SK-N-MC (cell line): ENCODE measurements around the gene SLAIN2.

ENCODE experiments used
- EZH2 ChIP-seq: fragments of 200-600 bp; sonication (generic); IDR thresholded peaks from one replicate; pipeline ENCODE4 v1.6.1; 2017; ENCODE audit warnings: antibody characterized with exemption
- FOXP2 ChIP-seq: optimal IDR thresholded peaks from 2 replicates; pipeline ENCODE3; 2011; ENCODE audit warnings: mild to moderate bottlenecking, moderate library complexity; ENCODE audit not compliant: insufficient read depth; ENCODE audit errors: extremely low read length, control extremely low read depth

DNA sequence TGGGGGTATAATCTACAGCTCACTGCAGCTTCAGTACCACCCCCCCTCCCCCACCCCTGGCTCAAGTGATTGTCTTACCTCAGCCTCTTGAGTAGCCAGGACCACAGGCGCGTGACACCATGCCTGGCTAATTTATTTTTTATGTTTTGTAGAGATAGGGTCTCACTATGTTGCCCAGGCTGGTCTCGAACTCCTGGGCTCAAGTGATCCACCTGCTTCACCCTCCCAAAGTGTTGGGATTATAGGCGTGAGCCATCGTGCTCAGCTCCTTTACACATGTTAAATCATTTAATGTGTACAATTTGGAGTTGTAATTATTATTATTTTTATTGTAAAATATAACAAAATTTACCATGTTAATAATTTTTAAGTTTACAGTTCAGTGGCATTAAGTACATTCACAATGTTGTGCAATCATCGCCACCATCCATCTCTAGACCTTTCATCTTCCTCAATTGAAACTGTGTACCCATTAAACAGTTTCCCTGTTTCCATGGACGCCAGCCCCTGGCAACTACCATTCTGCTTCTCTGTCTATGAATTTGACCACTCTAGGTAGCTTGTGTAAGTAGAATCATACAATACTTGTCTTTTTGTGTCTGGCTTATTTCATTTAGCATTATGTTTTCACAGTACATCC lies 6.1 kb downstream of the SLAIN2 start:
- TF ChIP-seq FOXP2 (no peak), EZH2 (no peak)
